WTC11 (cell line): ENCODE results near the gene TBC1D22B. TPM values are rescaled to one million over a fixed set of nuclear protein-coding genes. Genes with fewer than 3 reads are reported as not detected.

Experiments
- ATAC-seq: fragments of 200-7000 bp; cut with Tn5 transposase; 2 replicates; pipeline ENCODE4 v1.10.0; 2021; ENCODE audit warnings: mild to moderate bottlenecking, moderate library complexity
- CTCF ChIA-PET: fragments of 300-600 bp; sonication (Branson Sonifier 250); formaldehyde crosslinking; loops from one replicate; lab custom pipeline; 2021; ENCODE audit warnings: antibody characterized with exemption; lab: Charles Lee
- POLR2A ChIA-PET: fragments of 350-600 bp; sonication (Branson Sonifier 250); formaldehyde crosslinking; loops from one replicate; lab custom pipeline; 2021; ENCODE audit warnings: antibody characterized with exemption; lab: Charles Lee
- DNase-seq: peaks from one replicate; pipeline ENCODE4 v3.0.0; 2021; ENCODE audit warnings: low spot score
- H3K27ac Mint-ChIP-seq: 2 replicates; pipeline ENCODE4 v1.8.0; 2021; ENCODE audit warnings: mixed read lengths
- H3K27me3 Mint-ChIP-seq: 2 replicates; pipeline ENCODE4 v1.8.0; 2021; ENCODE audit warnings: low read depth, mild to moderate bottlenecking, moderate library complexity, mixed read lengths
- H3K36me3 Mint-ChIP-seq: 2 replicates; pipeline ENCODE4 v1.8.0; 2021; ENCODE audit warnings: mixed read lengths
- H3K4me1 Mint-ChIP-seq: 2 replicates; pipeline ENCODE4 v1.8.0; 2022; ENCODE audit warnings: mixed read lengths
- H3K4me3 Mint-ChIP-seq: 2 replicates; pipeline ENCODE4 v1.8.0; 2021; ENCODE audit warnings: mild to moderate bottlenecking, moderate library complexity, mixed read lengths
- H3K9me3 Mint-ChIP-seq: 2 replicates; pipeline ENCODE4 v1.8.0; 2021; ENCODE audit warnings: mixed read lengths
- ATF1 ChIP-seq: sonication (generic); formaldehyde crosslinking; IDR thresholded peaks from 2 replicates; pipeline ENCODE4 v1.8.1; 2023; ENCODE audit warnings: mild to moderate bottlenecking, moderate library complexity, missing genetic modification reagents
- FOXK1 ChIP-seq: sonication (generic); formaldehyde crosslinking; IDR thresholded peaks from 2 replicates; pipeline ENCODE4 v1.8.0; 2022; ENCODE audit warnings: mild to moderate bottlenecking, moderate library complexity, missing genetic modification reagents
- GRHL2 ChIP-seq: fragments of 250-450 bp; sonication (Bioruptor Pico); IDR thresholded peaks from 2 replicates; pipeline ENCODE4 v1.8.0; 2022; ENCODE audit warnings: mild to moderate bottlenecking, moderate library complexity; ENCODE audit not compliant: insufficient replicate concordance, severe bottlenecking
- HMGA2 ChIP-seq: fragments of 250-450 bp; sonication (Bioruptor Pico); IDR thresholded peaks from 2 replicates; pipeline ENCODE4 v1.4.0; 2021; ENCODE audit warnings: mild to moderate bottlenecking, moderate library complexity
- NFE2L1 ChIP-seq: sonication (generic); formaldehyde crosslinking; IDR thresholded peaks from 2 replicates; pipeline ENCODE4 v1.8.1; 2023; ENCODE audit warnings: missing genetic modification reagents
- SMAD4 ChIP-seq: sonication (generic); formaldehyde crosslinking; IDR thresholded peaks from 2 replicates; pipeline ENCODE4 v1.8.0; 2022; ENCODE audit warnings: mild to moderate bottlenecking, missing genetic modification reagents
- ZNF138 ChIP-seq: sonication (generic); formaldehyde crosslinking; conservative IDR thresholded peaks from 2 replicates; pipeline ENCODE4 v1.8.1; 2022; ENCODE audit warnings: mild to moderate bottlenecking, moderate library complexity, missing genetic modification reagents
- ZNF219 ChIP-seq: sonication (generic); formaldehyde crosslinking; IDR thresholded peaks from 2 replicates; pipeline ENCODE4 v1.8.0; 2023; ENCODE audit warnings: missing genetic modification reagents, mild to moderate bottlenecking, borderline replicate concordance
- ZNF423 ChIP-seq: fragments of 250-450 bp; sonication (Bioruptor Pico); IDR thresholded peaks from 2 replicates; pipeline ENCODE4 v2.1.2; 2022; ENCODE audit warnings: mild to moderate bottlenecking, moderate library complexity
- total RNA-seq: library from RNA; stranded (reverse); gene quantifications from 3 replicates; pipeline ENCODE4 v1.2.3, GENCODE V29; 2021
- TF ChIP-seq, protein P1 (sequence below): fragments of 250-450 bp; sonication (Bioruptor Pico); IDR thresholded peaks from 2 replicates; pipeline ENCODE4 v1.9.0; 2021; ENCODE audit warnings: moderate library complexity, mild to moderate bottlenecking, inconsistent platforms, borderline replicate concordance
- TF ChIP-seq, protein P2 (sequence below): fragments of 250-450 bp; sonication (Bioruptor Pico); IDR thresholded peaks from 2 replicates; pipeline ENCODE4 v1.8.0; 2021; ENCODE audit warnings: mild to moderate bottlenecking
- TF ChIP-seq, protein P3 (sequence below): sonication (generic); formaldehyde crosslinking; IDR thresholded peaks from 2 replicates; pipeline ENCODE4 v1.8.0; 2022; ENCODE audit warnings: mild to moderate bottlenecking, missing genetic modification reagents
- TF ChIP-seq, protein P4 (sequence below): sonication (generic); formaldehyde crosslinking; IDR thresholded peaks from 2 replicates; pipeline ENCODE4 v1.8.0; 2022; ENCODE audit warnings: mild to moderate bottlenecking, missing genetic modification reagents
- TF ChIP-seq, protein P5 (sequence below): sonication (generic); formaldehyde crosslinking; IDR thresholded peaks from 2 replicates; pipeline ENCODE4 v1.8.1; 2023; ENCODE audit warnings: mild to moderate bottlenecking, missing genetic modification reagents
- TF ChIP-seq, protein P6 (sequence below): sonication (generic); formaldehyde crosslinking; IDR thresholded peaks from 2 replicates; pipeline ENCODE4 v1.8.0; 2022; ENCODE audit warnings: mild to moderate bottlenecking, missing genetic modification reagents
- TF ChIP-seq, protein P7 (sequence below): fragments of 250-450 bp; sonication (Bioruptor Pico); IDR thresholded peaks from 2 replicates; pipeline ENCODE4 v1.9.0; 2021; ENCODE audit warnings: mild to moderate bottlenecking
- TF ChIP-seq, protein P8 (sequence below): fragments of 250-450 bp; sonication (Bioruptor Pico); IDR thresholded peaks from 2 replicates; pipeline ENCODE4 v2.1.2; 2022; ENCODE audit warnings: mild to moderate bottlenecking, moderate library complexity

Gene TBC1D22B
- total RNA-seq, 1 experiment from 2014 or later = 16.4 TPM

DNA sequence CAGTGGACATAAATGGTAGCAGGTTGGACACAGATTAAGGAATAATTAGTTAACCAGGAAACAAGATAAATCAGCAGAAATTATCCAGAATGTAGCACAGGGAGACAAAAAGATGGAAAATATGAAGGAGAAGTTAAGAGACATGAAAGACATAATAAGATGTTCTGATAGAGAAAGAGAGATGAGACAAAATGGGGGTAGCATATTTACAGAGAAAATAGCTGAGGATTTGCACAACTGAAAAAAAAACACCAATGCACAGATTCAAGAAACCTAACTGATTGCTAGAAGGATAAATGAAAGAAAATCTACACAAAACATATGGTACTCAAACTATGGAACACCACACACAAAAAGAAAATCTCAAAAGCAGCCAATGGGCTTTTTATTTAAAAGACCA, 34.6 kb upstream of the TBC1D22B start:
- no peak for ATAC-seq
- H3K27me3 Mint-ChIP-seq = no peaks in the 10 kb centered on the region
- peak overlapping the region; percentile 39 for H3K27ac Mint-ChIP-seq
- ChIA-PET CTCF (interaction anchor here (1.0 to 4.4 kb wide), 7 partner anchors 12 to 338 kb away, joined by 3 to 24 read pairs (median 5); no protein-coding TSS in a partner anchor), POLR2A (interaction anchor here (0.6 to 2.1 kb wide), 4 partner anchors 23 to 827 kb away, joined by 3 to 10 read pairs (median 4); partner anchors contain the start of genes TBC1D22B and TMEM217)
- H3K4me3 Mint-ChIP-seq = peak overlapping the region; percentile 86
- H3K36me3 Mint-ChIP-seq = no peaks in the 10 kb centered on the region
- H3K9me3 Mint-ChIP-seq = no peaks in the 10 kb centered on the region
- TF ChIP-seq, protein P1, sequence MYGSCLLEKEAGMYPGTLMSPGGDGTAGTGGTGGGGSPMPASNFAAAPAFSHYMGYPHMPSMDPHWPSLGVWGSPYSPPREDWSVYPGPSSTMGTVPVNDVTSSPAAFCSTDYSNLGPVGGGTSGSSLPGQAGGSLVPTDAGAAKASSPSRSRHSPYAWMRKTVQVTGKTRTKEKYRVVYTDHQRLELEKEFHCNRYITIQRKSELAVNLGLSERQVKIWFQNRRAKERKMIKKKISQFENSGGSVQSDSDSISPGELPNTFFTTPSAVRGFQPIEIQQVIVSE = no peak
- TF ChIP-seq FOXK1 (CRISPR knock-in tag) = no peak
- no peak for TF ChIP-seq GRHL2 (CRISPR knock-in tag)
- TF ChIP-seq ZNF423 (CRISPR knock-in tag) = no peak
- TF ChIP-seq SMAD4 (CRISPR knock-in tag) = no peak
- TF ChIP-seq ZNF138 = no peak
- TF ChIP-seq ATF1 (CRISPR knock-in tag) = no peak
- TF ChIP-seq, protein P2, sequence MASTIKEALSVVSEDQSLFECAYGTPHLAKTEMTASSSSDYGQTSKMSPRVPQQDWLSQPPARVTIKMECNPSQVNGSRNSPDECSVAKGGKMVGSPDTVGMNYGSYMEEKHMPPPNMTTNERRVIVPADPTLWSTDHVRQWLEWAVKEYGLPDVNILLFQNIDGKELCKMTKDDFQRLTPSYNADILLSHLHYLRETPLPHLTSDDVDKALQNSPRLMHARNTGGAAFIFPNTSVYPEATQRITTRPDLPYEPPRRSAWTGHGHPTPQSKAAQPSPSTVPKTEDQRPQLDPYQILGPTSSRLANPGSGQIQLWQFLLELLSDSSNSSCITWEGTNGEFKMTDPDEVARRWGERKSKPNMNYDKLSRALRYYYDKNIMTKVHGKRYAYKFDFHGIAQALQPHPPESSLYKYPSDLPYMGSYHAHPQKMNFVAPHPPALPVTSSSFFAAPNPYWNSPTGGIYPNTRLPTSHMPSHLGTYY = no peak
- TF ChIP-seq ZNF219 (CRISPR knock-in tag) = no peak
- TF ChIP-seq HMGA2 = no peak
- TF ChIP-seq NFE2L1 (CRISPR knock-in tag) = no peak
- TF ChIP-seq, protein P3, sequence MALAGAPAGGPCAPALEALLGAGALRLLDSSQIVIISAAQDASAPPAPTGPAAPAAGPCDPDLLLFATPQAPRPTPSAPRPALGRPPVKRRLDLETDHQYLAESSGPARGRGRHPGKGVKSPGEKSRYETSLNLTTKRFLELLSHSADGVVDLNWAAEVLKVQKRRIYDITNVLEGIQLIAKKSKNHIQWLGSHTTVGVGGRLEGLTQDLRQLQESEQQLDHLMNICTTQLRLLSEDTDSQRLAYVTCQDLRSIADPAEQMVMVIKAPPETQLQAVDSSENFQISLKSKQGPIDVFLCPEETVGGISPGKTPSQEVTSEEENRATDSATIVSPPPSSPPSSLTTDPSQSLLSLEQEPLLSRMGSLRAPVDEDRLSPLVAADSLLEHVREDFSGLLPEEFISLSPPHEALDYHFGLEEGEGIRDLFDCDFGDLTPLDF = no peak
- TF ChIP-seq, all 79 proteins: peak for 0
- no peak for DNase-seq
- peaks cover 13% of the 10 kb centered on the region for H3K4me1 Mint-ChIP-seq

DNA sequence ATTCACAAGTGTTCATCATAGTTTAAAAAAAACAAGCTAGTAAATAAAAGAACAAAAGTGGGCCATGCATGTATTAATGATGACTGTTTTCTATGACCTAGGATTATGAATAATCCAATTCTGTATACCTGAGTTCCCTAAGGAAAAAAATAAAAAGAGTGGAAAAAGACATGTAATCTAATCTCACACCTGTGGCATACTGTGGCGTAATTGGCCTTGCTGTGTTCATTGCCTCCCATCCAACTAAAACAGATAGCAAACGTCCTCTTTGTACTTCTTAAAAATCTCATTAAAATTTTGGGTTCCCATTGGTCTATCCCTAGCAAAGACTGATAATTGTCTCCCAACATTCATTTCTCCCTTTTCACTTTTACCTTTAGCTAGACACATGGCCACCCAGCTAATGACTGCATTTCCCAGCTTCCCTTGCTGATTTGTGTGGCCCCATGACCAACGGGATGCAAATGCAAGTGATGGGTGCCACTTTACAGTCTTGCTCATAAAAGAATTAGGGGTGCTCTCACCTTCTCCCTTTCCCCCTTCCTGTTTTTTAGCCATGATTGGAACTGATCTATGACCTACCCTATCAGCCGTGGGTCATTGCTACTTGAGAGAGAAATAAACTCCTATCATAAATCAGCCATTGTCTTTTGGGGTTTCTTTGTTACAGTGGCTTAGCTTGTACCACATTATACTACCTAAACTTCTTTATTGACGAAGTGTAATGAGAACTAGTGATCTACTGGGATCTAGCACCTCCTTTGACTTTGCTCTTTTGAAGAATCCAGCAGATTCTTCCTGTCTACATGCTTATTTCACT, 32.0 kb upstream of the TBC1D22B start:
- Mint-ChIP-seq H3K4me3 (no peak overlapping the region), H3K27me3 (no peaks in the 10 kb centered on the region), H3K36me3 (no peaks in the 10 kb centered on the region; the same call in 1 of the 2 replicates), H3K27ac (no peak overlapping the region), H3K9me3 (no peaks in the 10 kb centered on the region), H3K4me1 (peaks cover 19% of the 10 kb centered on the region)
- no peak for ATAC-seq
- CTCF ChIA-PET = interaction anchor here (0.6 to 1.6 kb wide), 3 partner anchors 15 to 196 kb away, joined by 3 to 5 read pairs (median 4); no protein-coding TSS in a partner anchor
- POLR2A ChIA-PET = interaction anchor here (0.6 kb wide), 1 partner anchor 41 kb away, joined by 9 read pairs; no protein-coding TSS in a partner anchor
- TF ChIP-seq, protein P4, sequence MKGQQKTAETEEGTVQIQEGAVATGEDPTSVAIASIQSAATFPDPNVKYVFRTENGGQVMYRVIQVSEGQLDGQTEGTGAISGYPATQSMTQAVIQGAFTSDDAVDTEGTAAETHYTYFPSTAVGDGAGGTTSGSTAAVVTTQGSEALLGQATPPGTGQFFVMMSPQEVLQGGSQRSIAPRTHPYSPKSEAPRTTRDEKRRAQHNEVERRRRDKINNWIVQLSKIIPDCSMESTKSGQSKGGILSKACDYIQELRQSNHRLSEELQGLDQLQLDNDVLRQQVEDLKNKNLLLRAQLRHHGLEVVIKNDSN (CRISPR knock-in tag) = peak; percentile 52; the same call in 1 of the 2 replicates
- TF ChIP-seq, protein P5, sequence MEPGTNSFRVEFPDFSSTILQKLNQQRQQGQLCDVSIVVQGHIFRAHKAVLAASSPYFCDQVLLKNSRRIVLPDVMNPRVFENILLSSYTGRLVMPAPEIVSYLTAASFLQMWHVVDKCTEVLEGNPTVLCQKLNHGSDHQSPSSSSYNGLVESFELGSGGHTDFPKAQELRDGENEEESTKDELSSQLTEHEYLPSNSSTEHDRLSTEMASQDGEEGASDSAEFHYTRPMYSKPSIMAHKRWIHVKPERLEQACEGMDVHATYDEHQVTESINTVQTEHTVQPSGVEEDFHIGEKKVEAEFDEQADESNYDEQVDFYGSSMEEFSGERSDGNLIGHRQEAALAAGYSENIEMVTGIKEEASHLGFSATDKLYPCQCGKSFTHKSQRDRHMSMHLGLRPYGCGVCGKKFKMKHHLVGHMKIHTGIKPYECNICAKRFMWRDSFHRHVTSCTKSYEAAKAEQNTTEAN (CRISPR knock-in tag) = no peak
- TF ChIP-seq, protein P6, sequence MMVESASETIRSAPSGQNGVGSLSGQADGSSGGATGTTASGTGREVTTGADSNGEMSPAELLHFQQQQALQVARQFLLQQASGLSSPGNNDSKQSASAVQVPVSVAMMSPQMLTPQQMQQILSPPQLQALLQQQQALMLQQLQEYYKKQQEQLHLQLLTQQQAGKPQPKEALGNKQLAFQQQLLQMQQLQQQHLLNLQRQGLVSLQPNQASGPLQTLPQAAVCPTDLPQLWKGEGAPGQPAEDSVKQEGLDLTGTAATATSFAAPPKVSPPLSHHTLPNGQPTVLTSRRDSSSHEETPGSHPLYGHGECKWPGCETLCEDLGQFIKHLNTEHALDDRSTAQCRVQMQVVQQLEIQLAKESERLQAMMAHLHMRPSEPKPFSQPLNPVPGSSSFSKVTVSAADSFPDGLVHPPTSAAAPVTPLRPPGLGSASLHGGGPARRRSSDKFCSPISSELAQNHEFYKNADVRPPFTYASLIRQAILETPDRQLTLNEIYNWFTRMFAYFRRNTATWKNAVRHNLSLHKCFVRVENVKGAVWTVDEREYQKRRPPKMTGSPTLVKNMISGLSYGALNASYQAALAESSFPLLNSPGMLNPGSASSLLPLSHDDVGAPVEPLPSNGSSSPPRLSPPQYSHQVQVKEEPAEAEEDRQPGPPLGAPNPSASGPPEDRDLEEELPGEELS (CRISPR knock-in tag) = no peak
- TF ChIP-seq, protein P7, sequence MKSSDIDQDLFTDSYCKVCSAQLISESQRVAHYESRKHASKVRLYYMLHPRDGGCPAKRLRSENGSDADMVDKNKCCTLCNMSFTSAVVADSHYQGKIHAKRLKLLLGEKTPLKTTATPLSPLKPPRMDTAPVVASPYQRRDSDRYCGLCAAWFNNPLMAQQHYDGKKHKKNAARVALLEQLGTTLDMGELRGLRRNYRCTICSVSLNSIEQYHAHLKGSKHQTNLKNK (CRISPR knock-in tag) = no peak
- TF ChIP-seq SMAD4 (CRISPR knock-in tag) = no peak
- TF ChIP-seq, protein P8, sequence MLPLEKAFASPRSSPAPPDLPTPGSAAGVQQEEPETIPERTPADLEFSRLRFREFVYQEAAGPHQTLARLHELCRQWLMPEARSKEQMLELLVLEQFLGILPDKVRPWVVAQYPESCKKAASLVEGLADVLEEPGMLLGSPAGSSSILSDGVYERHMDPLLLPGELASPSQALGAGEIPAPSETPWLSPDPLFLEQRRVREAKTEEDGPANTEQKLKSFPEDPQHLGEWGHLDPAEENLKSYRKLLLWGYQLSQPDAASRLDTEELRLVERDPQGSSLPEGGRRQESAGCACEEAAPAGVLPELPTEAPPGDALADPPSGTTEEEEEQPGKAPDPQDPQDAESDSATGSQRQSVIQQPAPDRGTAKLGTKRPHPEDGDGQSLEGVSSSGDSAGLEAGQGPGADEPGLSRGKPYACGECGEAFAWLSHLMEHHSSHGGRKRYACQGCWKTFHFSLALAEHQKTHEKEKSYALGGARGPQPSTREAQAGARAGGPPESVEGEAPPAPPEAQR (CRISPR knock-in tag) = no peak
- DNase-seq = no peak
